Endodermal cell (in vitro differentiated cells): Measurements from ENCODE around the gene CFAP57. TPM values are rescaled to one million over a fixed set of nuclear protein-coding genes. Genes with fewer than 3 reads are reported as not detected.

Source experiments
- DNase-seq: peaks from one replicate; pipeline ENCODE4 v3.0.0-alpha.2; 2017
- H3K27ac ChIP-seq: 2 replicates; pipeline ENCODE4 v1.5.1; 2013; ENCODE audit warnings: mild to moderate bottlenecking, low read depth, low read length, moderate library complexity
- H3K27me3 ChIP-seq: 2 replicates; pipeline ENCODE4 v1.6.1; 2013; ENCODE audit warnings: mild to moderate bottlenecking, low read length, moderate library complexity; ENCODE audit not compliant: insufficient read depth, control insufficient read depth, poor library complexity, severe bottlenecking
- H3K36me3 ChIP-seq: 2 replicates; pipeline ENCODE4 v1.7.0; 2013; ENCODE audit warnings: mild to moderate bottlenecking, low read length, moderate library complexity; ENCODE audit not compliant: control insufficient read depth, insufficient read depth
- H3K4me1 ChIP-seq: one replicate; pipeline ENCODE4 v1.7.0; 2013; ENCODE audit warnings: low read length; ENCODE audit not compliant: control insufficient read depth, insufficient read depth
- H3K4me3 ChIP-seq: 2 replicates; pipeline ENCODE4 v1.5.1; 2013; ENCODE audit warnings: mild to moderate bottlenecking, low read length, moderate library complexity
- H3K9ac ChIP-seq: 2 replicates; pipeline ENCODE4 v1.6.1; 2013; ENCODE audit warnings: mild to moderate bottlenecking, low read length, moderate library complexity; ENCODE audit not compliant: poor library complexity, severe bottlenecking; ENCODE audit errors: extremely low read depth
- H3K9me3 ChIP-seq: 2 replicates; pipeline ENCODE4 v1.6.1; 2013; ENCODE audit warnings: mild to moderate bottlenecking, low read length, moderate library complexity; ENCODE audit not compliant: control insufficient read depth
- H3K27ac Mint-ChIP-seq: 2 replicates; pipeline ENCODE4 v1.8.0; 2020; ENCODE audit warnings: mixed read lengths
- H3K27me3 Mint-ChIP-seq: 2 replicates; pipeline ENCODE4 v1.8.0; 2021; ENCODE audit warnings: mild to moderate bottlenecking, mixed read lengths; ENCODE audit not compliant: insufficient read depth
- H3K36me3 Mint-ChIP-seq: 2 replicates; pipeline ENCODE4 v1.8.0; 2020; ENCODE audit warnings: low read depth, mixed read lengths
- H3K4me1 Mint-ChIP-seq: 2 replicates; pipeline ENCODE4 v1.8.0; 2020; ENCODE audit warnings: mixed read lengths
- H3K4me3 Mint-ChIP-seq: 2 replicates; pipeline ENCODE4 v1.8.0; 2020; ENCODE audit warnings: mild to moderate bottlenecking, moderate library complexity, mixed read lengths
- H3K9me3 Mint-ChIP-seq: 2 replicates; pipeline ENCODE4 v1.8.0; 2020; ENCODE audit warnings: mild to moderate bottlenecking, mixed read lengths
- CTCF ChIP-seq: fragments of 200-600 bp; sonication (generic); conservative IDR thresholded peaks from 2 replicates; pipeline ENCODE4 v1.5.0; 2021; ENCODE audit warnings: antibody characterized with exemption, mild to moderate bottlenecking
- WGBS, 2 experiments: methylation state at CpG; one replicate each; pipeline versions ENCODE4 v1.1.5 to v1.1.7; 2013; ENCODE audit warnings: missing lambda C conversion rate in 2 of 2, mixed read lengths in 1 of 2; ENCODE audit not compliant: insufficient coverage in 1 of 2, insufficient read length in 1 of 2; 5-methylcytosine and 5-hydroxymethylcytosine counted together
- total RNA-seq, 2 donors: library from RNA; stranded (reverse); fragmentation: NEBNext Ultra II Directional in 1 of 2; extraction: Animal tissue kit (Norgen Biotek cat#: 25700) in 1 of 2; gene quantifications; 2 replicates in 1 of 2; 3 replicates in 1 of 2; pipeline ENCODE4 v1.2.1, GENCODE V29; 2021

CFAP57 gene
- total RNA-seq, 2 donors from 2014 or later = 0.82 to 0.90 TPM

- Histone ChIP-seq H3K9ac (no peak overlapping the region), H3K9me3 (no peaks in the 10 kb centered on the region), H3K4me3 (no peak overlapping the region), H3K36me3 (peaks cover 64% of the 10 kb centered on the region), H3K27ac (no peak overlapping the region), H3K27me3 (no peaks in the 10 kb centered on the region), H3K4me1 (no peaks in the 10 kb centered on the region)
- WGBS, 2 experiments = 91 to 100% methylated on average over 2 to 3 of the region's 3 CpGs
- Mint-ChIP-seq H3K27me3 (no peaks in the 10 kb centered on the region), H3K4me3 (no peak overlapping the region), H3K27ac (no peak overlapping the region), H3K9me3 (peaks cover 6% of the 10 kb centered on the region), H3K4me1 (no peaks in the 10 kb centered on the region), H3K36me3 (peaks cover 61% of the 10 kb centered on the region)
- no peak for TF ChIP-seq CTCF
- DNase-seq = no peak
Measured at GRCh38 chr1:43165162-43165561, 7.0 kb upstream of the CFAP57 start.

GRCh38 chr1:43165765-43166164 is 6.4 kb upstream of the CFAP57 start:
- H3K4me1 Mint-ChIP-seq = no peaks in the 10 kb centered on the region
- H3K9ac ChIP-seq = no peak overlapping the region
- no peak overlapping the region for H3K27ac Mint-ChIP-seq
- H3K36me3 ChIP-seq = peaks cover 70% of the 10 kb centered on the region
- DNase-seq = no peak
- peaks cover 9% of the 10 kb centered on the region for H3K9me3 Mint-ChIP-seq
- no peak overlapping the region for H3K4me3 ChIP-seq
- H3K36me3 Mint-ChIP-seq = peaks cover 67% of the 10 kb centered on the region
- H3K27me3 ChIP-seq = no peaks in the 10 kb centered on the region
- no peaks in the 10 kb centered on the region for H3K4me1 ChIP-seq
- no peaks in the 10 kb centered on the region for H3K27me3 Mint-ChIP-seq
- no peak overlapping the region for H3K4me3 Mint-ChIP-seq
- no peak for TF ChIP-seq CTCF
- no peaks in the 10 kb centered on the region for H3K9me3 ChIP-seq
- no peak overlapping the region for H3K27ac ChIP-seq
- 91 to 93% methylated on average over 5 of the region's 5 CpGs for WGBS, 2 experiments

- Mint-ChIP-seq H3K27me3 (peaks cover 14% of the 10 kb centered on the region), H3K27ac (peak overlapping the region; percentile 93), H3K9me3 (peaks cover 11% of the 10 kb centered on the region), H3K36me3 (peaks cover 41% of the 10 kb centered on the region), H3K4me3 (peak overlapping the region; percentile 95), H3K4me1 (peaks cover 7% of the 10 kb centered on the region)
- WGBS, 2 experiments = 15 to 25% methylated on average over 9 to 17 of the region's 17 CpGs
- no peaks in the 10 kb centered on the region for H3K9me3 ChIP-seq
- peak overlapping the region; percentile 93 for H3K4me3 ChIP-seq
- H3K4me1 ChIP-seq = no peaks in the 10 kb centered on the region
- peaks cover 12% of the 10 kb centered on the region for H3K27me3 ChIP-seq
- peaks cover 43% of the 10 kb centered on the region for H3K36me3 ChIP-seq
- H3K9ac ChIP-seq = peak overlapping the region; percentile 65
- H3K27ac ChIP-seq = no peak overlapping the region
- no peak for TF ChIP-seq CTCF
- DNase-seq = peak; percentile 55
Measured at GRCh38 chr1:43171312-43171875, 736 bp upstream of the CFAP57 start.
